T-helper 17 cell (primary cell): ENCODE measurements around the gene TM9SF2. TPM values are rescaled to one million over a fixed set of nuclear protein-coding genes. Genes with fewer than 3 reads are reported as not detected.
A peak's percentile ranks its signal among the peaks of the same experiment; 100 is the strongest.
"Not testable (repeated sequence)": the region's sequence is repeated elsewhere in the genome, so short reads cannot be mapped to it uniquely, and the experiment has no call there.

Experiments used
- ATAC-seq: fragments of 150-1000 bp; cut with Tn5 transposase; 2 replicates; pipeline ENCODE4 v1.10.0; 2021; ENCODE audit warnings: mild to moderate bottlenecking, moderate library complexity
- DNase-seq, 3 donors: peaks; one replicate each; pipeline versions ENCODE4 v3.0.0 to v3.0.0-alpha.2; 2020 to 2021
- H3K9me3 ChIP-seq: one replicate; pipeline ENCODE4 v1.7.0; 2013; ENCODE audit warnings: low read length, mild to moderate bottlenecking; ENCODE audit not compliant: control insufficient read depth, poor library complexity, severe bottlenecking
- H3K27ac Mint-ChIP-seq: one replicate; pipeline ENCODE4 v1.8.0; 2022; ENCODE audit warnings: mild to moderate bottlenecking, moderate library complexity, mixed read lengths
- H3K27me3 Mint-ChIP-seq: one replicate; pipeline ENCODE4 v1.8.0; 2022; ENCODE audit warnings: mixed read lengths
- H3K36me3 Mint-ChIP-seq: one replicate; pipeline ENCODE4 v1.8.0; 2022; ENCODE audit warnings: low read depth, mixed read lengths
- H3K4me1 Mint-ChIP-seq: one replicate; pipeline ENCODE4 v1.8.0; 2022; ENCODE audit warnings: mild to moderate bottlenecking, mixed read lengths
- H3K4me3 Mint-ChIP-seq: one replicate; pipeline ENCODE4 v1.8.0; 2022; ENCODE audit warnings: mild to moderate bottlenecking, moderate library complexity, mixed read lengths
- total RNA-seq, 4 donors: library from RNA in 2 of 4; stranded (reverse) in 2 of 4; gene quantifications; one replicate each; pipeline ENCODE4 v1.2.3 and lab custom pipeline; 2022 to 2026

Gene TM9SF2
- total RNA-seq, 2 donors from 2014 or later, result 42.4 to 50.7 TPM

DNA sequence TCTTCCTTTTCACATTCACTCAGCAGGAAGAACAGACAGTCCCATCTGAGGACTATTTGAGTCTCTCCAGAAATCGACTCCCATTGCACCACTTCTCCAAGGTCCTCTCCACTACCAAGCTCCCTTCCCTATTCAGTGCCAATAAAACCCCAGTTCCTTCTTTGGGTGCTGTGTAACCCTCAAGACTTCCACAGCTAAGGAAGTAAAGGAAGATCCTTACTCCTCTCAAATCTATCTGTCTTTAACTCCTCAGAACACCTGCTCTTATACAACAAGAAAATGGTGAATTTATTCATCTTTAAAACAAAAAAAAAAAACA is 29.2 kb upstream of the TM9SF2 start:
- peaks cover 7% of the 10 kb centered on the region for H3K4me1 Mint-ChIP-seq
- H3K36me3 Mint-ChIP-seq, result peaks cover 2% of the 10 kb centered on the region
- H3K4me3 Mint-ChIP-seq, result no peak overlapping the region
- DNase-seq, result no peak
- no peaks in the 10 kb centered on the region for H3K27me3 Mint-ChIP-seq
- ATAC-seq, result no peak
- H3K9me3 ChIP-seq, result no peaks in the 10 kb centered on the region
- no peak overlapping the region for H3K27ac Mint-ChIP-seq

DNA sequence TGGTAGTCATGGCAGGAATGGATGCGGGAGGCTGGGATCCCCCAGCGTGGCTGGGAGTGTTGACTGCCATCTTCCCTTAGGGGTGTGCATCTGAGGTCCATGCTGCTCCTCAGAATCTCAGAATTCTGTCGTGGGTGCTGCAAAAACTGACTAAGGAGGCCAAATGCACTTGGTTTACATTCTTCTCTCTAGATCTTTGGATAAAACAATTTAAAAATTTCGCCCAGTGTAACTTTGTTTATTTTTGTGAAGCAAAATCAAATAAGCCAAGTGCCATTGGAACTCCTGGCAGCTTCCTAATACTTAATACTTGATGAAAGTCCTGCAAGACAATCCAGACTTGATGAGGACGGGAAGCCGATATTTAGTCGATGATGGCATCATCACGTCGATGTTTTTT is 27.8 kb upstream of the TM9SF2 start:
- no peaks in the 10 kb centered on the region for H3K9me3 ChIP-seq
- no peaks in the 10 kb centered on the region for H3K27me3 Mint-ChIP-seq
- no peak overlapping the region for H3K4me3 Mint-ChIP-seq
- ATAC-seq, result no peak
- peaks cover 7% of the 10 kb centered on the region for H3K4me1 Mint-ChIP-seq
- peaks cover 2% of the 10 kb centered on the region for H3K36me3 Mint-ChIP-seq
- DNase-seq, result no peak
- no peak overlapping the region for H3K27ac Mint-ChIP-seq

DNA sequence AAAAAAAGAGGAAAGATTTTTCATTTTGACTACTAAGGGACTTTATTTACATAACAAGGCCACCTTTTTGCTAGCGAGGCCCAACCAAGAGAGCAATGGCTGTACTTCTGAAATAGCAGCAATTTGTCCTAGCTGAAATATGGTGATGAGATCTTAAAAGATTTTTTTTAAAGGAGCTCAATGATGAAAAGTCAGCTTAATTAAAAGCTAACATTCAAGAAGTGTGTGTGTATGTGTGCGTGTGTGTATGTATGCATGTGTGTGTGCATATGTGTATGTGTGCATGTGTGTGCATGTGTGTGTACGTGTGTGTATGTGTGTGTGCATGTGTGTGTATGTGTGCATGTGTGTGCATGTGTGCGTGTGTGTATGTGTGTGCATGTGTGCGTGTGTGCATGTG is 24.6 kb upstream of the TM9SF2 start:
- H3K36me3 Mint-ChIP-seq, result no peaks in the 10 kb centered on the region
- DNase-seq (no peak), ATAC-seq (no peak)
- no peaks in the 10 kb centered on the region for H3K9me3 ChIP-seq
- H3K27me3 Mint-ChIP-seq, result no peaks in the 10 kb centered on the region
- no peak overlapping the region for H3K4me3 Mint-ChIP-seq
- peaks cover 3% of the 10 kb centered on the region for H3K4me1 Mint-ChIP-seq
- no peak overlapping the region for H3K27ac Mint-ChIP-seq

DNA sequence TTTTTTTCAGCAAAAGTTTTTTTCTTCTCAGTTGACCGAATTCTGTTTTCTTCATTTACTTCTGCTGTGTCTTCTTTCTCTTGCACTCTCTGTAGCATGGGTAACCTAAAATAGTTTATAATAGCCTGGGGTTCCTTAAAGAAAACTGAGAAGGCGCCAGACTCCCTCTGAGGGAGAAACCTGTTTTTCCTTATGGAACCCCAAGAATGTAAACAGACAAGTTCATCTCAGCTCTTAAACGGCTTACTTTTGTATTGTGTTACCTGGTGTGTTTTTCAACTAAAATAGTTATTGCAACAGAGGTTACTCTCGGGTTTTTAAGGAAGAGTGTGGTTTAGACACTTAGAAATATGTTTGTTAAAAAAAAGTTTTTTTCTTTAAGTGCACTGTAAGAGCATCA is 23.8 kb upstream of the TM9SF2 start:
- H3K27ac Mint-ChIP-seq, result no peak overlapping the region
- no peak overlapping the region for H3K4me3 Mint-ChIP-seq
- no peaks in the 10 kb centered on the region for H3K4me1 Mint-ChIP-seq
- no peaks in the 10 kb centered on the region for H3K36me3 Mint-ChIP-seq
- ATAC-seq (no peak), DNase-seq (no peak)
- no peaks in the 10 kb centered on the region for H3K9me3 ChIP-seq
- no peaks in the 10 kb centered on the region for H3K27me3 Mint-ChIP-seq

DNA sequence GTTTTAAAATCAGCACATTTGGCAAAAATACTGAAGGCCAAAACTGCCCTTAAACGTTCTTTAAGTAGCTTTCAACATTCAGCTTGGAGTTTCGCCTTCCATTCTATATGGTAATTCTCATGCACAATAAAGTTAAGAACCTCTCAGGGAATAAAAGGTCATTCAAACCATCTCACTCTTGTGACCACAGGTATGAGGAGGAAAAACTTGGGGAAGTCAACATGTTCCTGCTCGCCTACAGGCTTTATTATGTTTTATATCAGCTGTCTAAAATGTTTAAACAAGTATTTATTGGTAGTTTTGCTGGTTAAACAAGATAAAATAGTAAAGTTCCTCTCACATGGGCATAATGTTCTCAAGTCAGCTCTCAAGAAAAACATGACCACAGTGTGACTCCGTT is 19.9 kb upstream of the TM9SF2 start:
- peaks cover 9% of the 10 kb centered on the region for H3K4me1 Mint-ChIP-seq
- no peak overlapping the region for H3K4me3 Mint-ChIP-seq
- no peak for ATAC-seq
- no peaks in the 10 kb centered on the region for H3K36me3 Mint-ChIP-seq
- DNase-seq, result no peak
- H3K9me3 ChIP-seq, result no peaks in the 10 kb centered on the region
- no peaks in the 10 kb centered on the region for H3K27me3 Mint-ChIP-seq
- H3K27ac Mint-ChIP-seq, result no peak overlapping the region

DNA sequence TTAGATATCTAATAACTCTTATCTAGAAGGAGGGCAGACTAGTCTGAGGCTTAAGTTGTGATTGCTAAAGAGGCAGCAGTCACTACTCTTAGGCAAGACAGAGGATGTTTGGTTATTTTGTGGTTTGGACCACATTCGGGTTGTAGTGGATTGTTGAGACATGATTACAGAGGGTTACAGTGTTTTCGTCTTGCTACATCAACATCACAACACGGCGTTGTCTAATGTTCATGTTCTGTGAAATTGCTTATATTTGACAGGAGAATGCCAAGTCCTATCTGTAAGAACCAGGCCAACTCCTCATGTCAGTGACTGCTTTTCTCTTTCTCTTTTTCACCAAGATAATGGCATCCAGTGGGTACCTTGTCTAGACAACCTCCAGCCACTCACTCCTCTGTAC is 16.8 kb upstream of the TM9SF2 start:
- H3K4me1 Mint-ChIP-seq, result peaks cover 9% of the 10 kb centered on the region
- no peak overlapping the region for H3K4me3 Mint-ChIP-seq
- peak; percentile 81 for ATAC-seq
- no peaks in the 10 kb centered on the region for H3K36me3 Mint-ChIP-seq
- H3K9me3 ChIP-seq, result no peaks in the 10 kb centered on the region
- no peak for DNase-seq
- H3K27ac Mint-ChIP-seq, result peak overlapping the region; percentile 14
- no peaks in the 10 kb centered on the region for H3K27me3 Mint-ChIP-seq

DNA sequence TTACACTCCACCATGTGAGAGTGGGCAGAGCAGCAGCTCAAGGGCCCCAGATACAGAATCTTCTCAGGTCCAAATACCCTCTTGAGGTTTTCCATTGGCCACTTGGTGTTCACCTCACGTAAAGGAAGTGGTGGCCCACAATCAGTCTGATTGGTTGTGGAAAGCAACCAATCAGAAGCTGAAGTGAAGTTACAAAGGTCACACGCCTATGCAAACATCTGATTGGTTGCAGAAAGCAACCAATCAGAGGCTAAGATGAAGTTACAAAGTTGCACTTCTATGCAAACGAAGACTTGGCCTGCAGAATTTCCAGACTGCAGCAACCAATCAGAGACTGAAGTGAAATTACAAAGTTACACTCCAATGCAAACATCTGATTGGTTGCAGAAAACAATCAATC is 14.3 kb upstream of the TM9SF2 start:
- H3K9me3 ChIP-seq, result no peaks in the 10 kb centered on the region
- ATAC-seq (no peak), DNase-seq (no peak)
- Mint-ChIP-seq H3K36me3 (no peaks in the 10 kb centered on the region), H3K4me3 (no peak overlapping the region), H3K27ac (no peak overlapping the region), H3K27me3 (no peaks in the 10 kb centered on the region), H3K4me1 (peaks cover 9% of the 10 kb centered on the region)

DNA sequence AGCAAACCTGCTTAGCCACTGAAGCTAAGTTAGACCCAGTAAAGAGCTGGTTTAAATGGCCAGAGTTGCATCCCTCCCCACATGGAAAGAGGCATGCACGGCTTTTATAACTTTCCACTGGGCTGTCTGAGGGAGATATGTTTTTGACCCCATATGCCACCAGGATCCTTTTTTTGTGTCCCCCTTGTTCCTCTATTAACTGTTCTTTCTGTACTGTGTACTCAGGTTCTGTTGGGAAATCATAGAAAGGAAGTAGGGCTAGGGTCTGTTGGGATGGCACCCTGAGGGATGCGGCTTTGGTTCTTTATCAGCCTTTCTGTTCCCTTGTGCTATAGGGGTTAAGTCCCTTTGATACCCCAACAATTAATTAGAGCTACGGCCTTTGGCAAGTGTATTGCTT is 12.2 kb upstream of the TM9SF2 start:
- no peaks in the 10 kb centered on the region for H3K36me3 Mint-ChIP-seq
- no peaks in the 10 kb centered on the region for H3K9me3 ChIP-seq
- peaks cover 13% of the 10 kb centered on the region for H3K4me1 Mint-ChIP-seq
- H3K27me3 Mint-ChIP-seq, result no peaks in the 10 kb centered on the region
- ATAC-seq (no peak), DNase-seq (no peak)
- H3K27ac Mint-ChIP-seq, result no peak overlapping the region
- no peak overlapping the region for H3K4me3 Mint-ChIP-seq

DNA sequence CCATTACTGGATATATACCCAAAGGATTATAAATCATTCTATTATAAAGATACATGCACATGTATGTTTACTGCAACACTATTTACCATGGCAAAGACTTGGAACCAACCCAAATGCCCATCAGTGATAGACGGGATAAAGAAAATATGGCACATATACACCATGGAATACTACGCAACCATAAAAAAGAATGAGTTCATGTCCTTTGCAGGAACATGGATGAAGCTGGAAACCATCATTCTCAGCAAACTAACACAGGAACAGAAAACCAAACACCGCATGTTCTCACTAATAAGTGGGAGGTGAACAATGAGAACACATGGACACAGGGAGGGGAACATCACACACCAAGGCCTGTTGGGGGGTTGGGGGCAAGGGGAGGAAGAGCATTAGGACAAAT is 9.5 kb upstream of the TM9SF2 start:
- H3K27me3 Mint-ChIP-seq, H3K36me3 Mint-ChIP-seq, H3K4me3 Mint-ChIP-seq, ATAC-seq, H3K27ac Mint-ChIP-seq, H3K9me3 ChIP-seq, DNase-seq: not testable (repeated sequence)
- peaks cover 20% of the 10 kb centered on the region for H3K4me1 Mint-ChIP-seq

DNA sequence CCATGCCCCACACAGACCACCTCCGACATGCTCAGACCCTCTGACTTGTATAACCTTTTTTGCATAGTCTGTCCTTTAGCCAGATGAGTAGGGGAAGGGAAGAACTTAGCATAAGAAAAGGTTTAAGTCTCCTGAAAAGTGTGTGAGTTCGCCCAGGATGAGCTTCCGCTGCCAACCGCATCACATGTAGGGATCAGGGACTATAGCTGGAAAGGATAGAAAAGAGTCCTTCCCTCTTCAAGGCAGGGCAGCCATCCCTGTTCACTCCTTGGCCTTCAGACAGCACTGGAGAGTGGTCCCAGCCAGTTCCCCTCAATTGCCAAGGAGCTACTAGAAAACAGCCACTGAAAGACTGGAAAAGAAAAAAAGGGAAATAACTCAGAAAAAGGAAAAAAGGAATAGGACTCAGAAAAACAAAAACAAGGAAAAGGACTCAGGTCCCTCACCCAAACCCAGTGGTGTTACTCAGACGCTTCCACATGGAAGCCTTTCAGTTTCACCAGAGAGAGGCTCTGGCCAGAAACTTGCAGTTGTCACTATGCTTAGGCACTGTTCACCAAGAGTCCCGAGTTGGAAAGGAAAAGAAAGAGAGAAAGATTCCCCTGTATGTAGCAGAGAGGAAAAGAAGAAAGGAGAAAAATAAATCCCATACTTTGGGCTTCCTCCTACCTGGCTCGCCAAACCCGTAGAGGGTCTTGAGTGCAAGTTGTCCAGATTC is 5.6 kb upstream of the TM9SF2 start:
- Mint-ChIP-seq H3K4me3 (peak overlapping the region; percentile 96), H3K27ac (peak overlapping the region; percentile 97), H3K27me3 (no peaks in the 10 kb centered on the region), H3K36me3 (no peaks in the 10 kb centered on the region), H3K4me1 (peaks cover 40% of the 10 kb centered on the region)
- DNase-seq, result no peak
- no peak for ATAC-seq
- H3K9me3 ChIP-seq, result no peaks in the 10 kb centered on the region

DNA sequence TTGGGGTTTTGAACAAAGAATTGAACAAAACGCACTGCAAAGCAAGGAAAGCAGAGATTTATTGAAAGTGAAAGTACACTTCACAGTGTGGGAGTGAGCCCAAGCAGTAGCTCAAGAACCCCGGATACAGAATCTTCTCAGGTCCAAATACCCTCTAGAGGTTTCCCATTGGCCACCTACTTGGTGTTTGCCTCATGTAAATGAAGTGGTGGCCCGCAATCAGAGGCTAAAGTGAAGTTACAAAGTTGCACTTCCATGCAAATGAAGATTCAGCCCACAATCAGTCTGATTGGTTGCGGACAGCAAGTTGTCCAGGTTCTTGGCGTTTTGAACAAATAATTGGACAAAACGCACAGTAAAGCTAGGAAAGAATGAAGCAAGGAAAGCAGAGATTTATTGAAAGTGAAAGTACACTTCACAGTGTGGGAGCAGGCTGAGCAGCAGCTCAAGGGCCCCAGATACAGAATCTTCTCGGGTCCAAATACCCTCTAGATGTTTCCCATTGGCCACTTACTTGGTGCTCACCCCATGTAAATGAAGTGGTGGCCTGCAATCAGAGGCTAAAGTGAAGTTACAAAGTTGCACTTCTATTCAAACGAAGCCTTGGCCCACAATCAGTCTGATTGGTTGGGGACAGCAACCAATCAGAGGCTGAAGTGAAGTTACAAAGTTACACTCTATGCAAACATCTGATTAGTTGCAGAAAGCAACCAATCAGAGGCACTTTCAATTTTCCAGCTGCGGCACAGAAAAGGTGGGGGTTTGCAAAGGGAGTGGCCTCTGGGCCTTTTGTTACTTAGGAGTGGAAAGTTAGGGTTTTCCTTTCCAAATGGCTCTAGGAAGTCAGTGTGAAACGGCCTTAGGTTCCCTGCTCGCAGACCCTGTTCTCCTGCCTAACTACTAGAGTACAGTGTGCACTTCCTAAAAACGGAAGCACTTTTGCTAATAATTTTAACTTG is 4.8 kb upstream of the TM9SF2 start:
- H3K4me1 Mint-ChIP-seq, result peaks cover 46% of the 10 kb centered on the region
- no peaks in the 10 kb centered on the region for H3K27me3 Mint-ChIP-seq
- DNase-seq, result peak; percentile 37 to 58 (median 47)
- ATAC-seq, result peak; percentile 55
- H3K9me3 ChIP-seq, result no peaks in the 10 kb centered on the region
- H3K36me3 Mint-ChIP-seq, result no peaks in the 10 kb centered on the region
- H3K27ac Mint-ChIP-seq, result peak overlapping the region; percentile 97
- peak overlapping the region; percentile 96 for H3K4me3 Mint-ChIP-seq

DNA sequence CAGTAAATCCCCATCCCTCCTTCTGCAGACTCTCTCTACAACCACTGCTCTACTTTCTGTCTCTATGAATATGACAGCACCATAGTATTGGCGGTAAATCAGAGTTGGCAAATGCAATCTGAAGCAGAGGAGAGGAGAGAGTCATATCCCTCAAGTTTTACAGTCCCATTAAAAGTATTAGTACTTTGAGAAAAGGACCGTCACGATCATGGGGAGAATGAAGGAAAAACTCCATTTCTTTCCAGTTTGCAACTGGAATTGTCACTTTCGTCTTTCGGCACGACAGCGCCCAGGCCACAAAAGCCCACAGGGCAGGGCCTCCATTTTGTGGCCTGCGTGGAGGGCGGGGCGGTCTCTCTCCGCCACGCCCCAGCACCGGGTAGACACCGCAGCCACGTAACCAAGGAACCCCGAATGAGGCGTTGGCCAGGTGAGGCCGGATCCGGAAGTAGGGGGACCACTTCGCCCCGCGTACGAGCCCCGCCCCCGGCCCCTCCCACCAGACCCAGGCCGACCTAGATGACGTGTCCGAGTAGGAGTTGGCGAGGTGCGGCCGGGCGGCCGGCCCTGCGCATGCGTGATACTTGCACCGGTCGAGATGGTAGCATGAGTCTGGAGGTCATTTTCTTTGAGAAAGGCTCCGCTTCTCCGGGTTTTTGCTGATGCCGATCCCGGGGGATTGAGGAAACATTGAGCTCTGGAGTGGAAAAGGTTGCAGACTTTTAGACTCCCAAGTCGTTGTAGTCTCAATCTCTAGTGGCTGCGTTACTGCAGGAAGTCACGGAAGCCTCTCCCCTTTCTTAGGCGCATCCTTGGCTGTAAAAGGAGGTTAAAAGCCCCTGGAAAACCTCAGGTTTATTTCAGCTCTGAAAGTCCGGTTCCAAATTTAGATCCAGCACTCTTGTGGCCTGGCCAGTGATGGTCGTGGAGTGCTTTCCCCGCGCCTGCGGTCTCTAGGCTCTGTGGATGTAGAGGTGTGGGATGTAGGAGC is 2.8 kb upstream of the TM9SF2 start:
- no peaks in the 10 kb centered on the region for H3K27me3 Mint-ChIP-seq
- ATAC-seq (peak; percentile 76), DNase-seq (peak; percentile 83 to 97 (median 96))
- H3K4me3 Mint-ChIP-seq, result peak overlapping the region; percentile 75
- H3K36me3 Mint-ChIP-seq, result no peaks in the 10 kb centered on the region
- peaks cover 57% of the 10 kb centered on the region for H3K4me1 Mint-ChIP-seq
- no peaks in the 10 kb centered on the region for H3K9me3 ChIP-seq
- peak overlapping the region; percentile 97 for H3K27ac Mint-ChIP-seq

DNA sequence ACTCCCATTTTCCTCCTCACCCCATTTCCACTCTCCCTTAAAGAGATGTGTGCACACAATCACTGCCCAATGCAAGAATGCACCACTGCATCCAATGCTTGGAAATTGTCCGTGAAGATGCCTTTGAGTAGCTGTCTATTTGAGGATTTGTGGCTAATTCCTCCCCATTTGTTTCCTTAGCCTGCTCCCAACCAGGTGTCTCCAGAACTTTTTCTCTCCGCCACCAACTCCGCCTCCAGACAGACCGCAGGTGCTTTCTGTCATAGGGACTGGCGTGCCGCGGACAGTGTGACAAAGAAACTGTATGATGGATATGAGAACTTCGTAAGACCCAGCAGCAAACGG is 461 bp upstream of the TM9SF2 start:
- Mint-ChIP-seq H3K27ac (peak overlapping the region; percentile 97), H3K4me1 (peaks cover 53% of the 10 kb centered on the region), H3K4me3 (peak overlapping the region; percentile 98), H3K36me3 (no peaks in the 10 kb centered on the region), H3K27me3 (no peaks in the 10 kb centered on the region)
- DNase-seq, result no peak
- H3K9me3 ChIP-seq, result no peaks in the 10 kb centered on the region
- peak; percentile 5 for ATAC-seq
